Inflammatory macrophage treated with lipopolysaccharide for 1 hour (primary cell): ENCODE results near the gene PEX13.
"Not testable (repeated sequence)": the region's sequence is repeated elsewhere in the genome, so short reads cannot be mapped to it uniquely, and the experiment has no call there.

Experiments
- DNase-seq, 2 donors: peaks; one replicate each; pipeline ENCODE4 v3.0.0-alpha.2; 2020 to 2022

The PEX13 gene

GRCh38 chr2:61011678-61012077, 5.8 kb upstream of the PEX13 start:
- DNase-seq = peak in 1 of 2 donors; percentile 29

DNA sequence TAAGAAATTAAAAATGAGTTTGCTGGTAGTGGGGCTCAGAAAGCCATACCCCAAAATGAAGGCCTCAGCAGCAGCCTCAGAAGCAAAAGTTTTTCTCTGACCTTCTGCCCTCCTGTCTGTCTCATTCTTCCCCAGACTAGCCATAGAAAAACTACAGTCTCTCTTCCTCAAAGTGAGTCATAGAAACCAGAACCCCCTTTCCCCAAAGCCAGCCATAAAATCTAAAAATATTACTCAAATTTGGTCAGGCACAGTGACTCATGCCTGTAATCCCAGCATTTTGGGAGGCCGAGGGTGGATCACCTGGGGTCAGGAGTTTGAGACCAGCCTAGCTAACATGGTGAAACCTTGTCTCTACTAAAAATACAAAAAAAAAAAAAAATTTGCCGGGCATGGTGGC, 5.2 kb upstream of the PEX13 start:
- peak; percentile 79 to 85 for DNase-seq

GRCh38 chr2:61013382-61013781, 4.1 kb upstream of the PEX13 start:
- DNase-seq = no peak

GRCh38 chr2:61014763-61015162, 2.8 kb upstream of the PEX13 start:
- DNase-seq = peak; percentile 57 to 72

- no peak for DNase-seq
These were observed 1.5 kb upstream of the PEX13 start for GRCh38 chr2:61015976-61016375.

GRCh38 chr2:61016392-61017002, 1.0 kb upstream of the PEX13 start:
- DNase-seq = peak in 1 of 2 donors; percentile 14

- DNase-seq = peak; percentile 63 to 72
These were observed 441 bp upstream of the PEX13 start for GRCh38 chr2:61017003-61017555.

GRCh38 chr2:61018318-61018755, 817 bp downstream of the PEX13 start:
- DNase-seq = no peak

DNA sequence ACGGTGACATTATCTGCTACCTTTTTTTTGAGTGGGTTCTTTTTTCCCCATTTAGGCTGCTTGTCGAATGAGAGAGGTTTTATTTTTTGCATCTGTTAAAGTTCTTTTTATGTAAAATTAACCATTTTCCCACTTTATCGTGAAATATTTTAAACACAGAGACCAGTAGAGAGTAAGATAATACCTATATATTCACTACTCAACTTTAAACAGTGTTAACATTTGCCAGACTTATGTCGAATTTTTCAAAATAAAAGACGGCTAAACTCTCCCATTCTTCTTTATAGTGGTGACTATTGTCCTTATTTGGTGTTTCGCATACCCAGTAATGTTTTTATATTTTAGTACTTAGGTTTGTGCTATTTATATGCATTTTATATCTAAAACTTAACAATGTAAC, 1.3 kb downstream of the PEX13 start:
- DNase-seq = no peak

DNA sequence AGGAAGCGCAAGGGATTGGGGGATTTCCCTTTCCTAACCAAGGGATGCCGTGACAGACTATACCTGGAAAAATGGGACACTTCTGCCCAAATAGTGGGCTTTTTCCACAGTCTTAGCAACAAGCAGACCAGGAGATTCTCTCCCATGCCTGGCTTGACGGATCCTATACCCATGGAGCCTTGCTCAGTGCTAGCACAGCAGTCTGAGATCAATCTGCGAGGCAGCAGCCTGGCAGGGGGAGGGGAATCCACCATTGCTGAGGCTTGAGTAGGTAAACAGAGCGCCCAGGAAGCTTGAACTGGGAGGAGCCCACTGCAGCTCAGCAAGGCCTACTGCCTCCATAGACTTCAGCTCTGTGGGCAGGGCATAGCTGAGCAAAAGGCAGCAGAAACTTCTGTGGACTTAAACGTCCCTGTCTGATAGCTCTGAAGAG, 3.7 kb downstream of the PEX13 start:
- no peak for DNase-seq

DNA sequence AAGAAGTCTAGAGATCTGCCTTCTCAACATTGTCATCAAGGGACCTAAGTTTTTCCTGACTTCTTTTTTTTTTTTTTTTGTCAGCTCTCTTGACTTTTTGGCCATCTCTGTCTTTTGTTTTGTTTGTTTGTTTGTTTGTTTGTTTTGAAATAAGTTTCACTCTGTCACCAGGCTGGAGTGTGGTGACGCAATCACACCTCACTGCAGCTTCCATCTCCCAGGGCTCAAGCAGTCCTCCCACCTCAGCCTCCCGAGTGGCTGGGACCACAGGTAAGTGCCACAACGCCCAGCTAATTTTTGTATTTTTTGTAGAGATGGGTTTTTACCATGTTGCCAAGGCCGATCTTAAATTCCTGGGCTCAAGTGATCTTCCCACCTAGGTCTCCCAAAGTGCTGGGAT, 6.2 kb downstream of the PEX13 start:
- no peak for DNase-seq

- no peak for DNase-seq
These were observed 12.0 kb downstream of the PEX13 start for GRCh38 chr2:61029533-61029932.

- not testable (repeated sequence) for DNase-seq
These were observed 17.1 kb downstream of the PEX13 start for GRCh38 chr2:61034592-61034991.

DNA sequence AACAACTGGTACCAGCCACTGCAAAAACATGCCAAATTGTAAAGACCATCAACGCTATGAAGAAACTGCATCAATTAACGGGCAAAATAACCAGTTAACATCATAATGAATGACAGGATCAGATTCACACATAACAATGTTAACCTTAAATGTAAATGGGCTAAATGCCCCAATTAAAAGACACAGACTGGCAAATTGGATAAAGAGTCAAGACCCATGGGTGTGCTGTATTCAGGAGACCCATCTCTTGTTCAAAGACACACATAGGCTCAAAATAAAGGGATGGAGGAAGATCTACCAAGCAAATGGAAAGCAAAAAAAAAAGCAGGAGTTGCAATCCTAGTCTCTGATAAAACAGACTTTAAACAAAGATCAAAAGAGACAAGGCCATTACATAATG, 19.1 kb downstream of the PEX13 start:
- DNase-seq = not testable (repeated sequence)

DNA sequence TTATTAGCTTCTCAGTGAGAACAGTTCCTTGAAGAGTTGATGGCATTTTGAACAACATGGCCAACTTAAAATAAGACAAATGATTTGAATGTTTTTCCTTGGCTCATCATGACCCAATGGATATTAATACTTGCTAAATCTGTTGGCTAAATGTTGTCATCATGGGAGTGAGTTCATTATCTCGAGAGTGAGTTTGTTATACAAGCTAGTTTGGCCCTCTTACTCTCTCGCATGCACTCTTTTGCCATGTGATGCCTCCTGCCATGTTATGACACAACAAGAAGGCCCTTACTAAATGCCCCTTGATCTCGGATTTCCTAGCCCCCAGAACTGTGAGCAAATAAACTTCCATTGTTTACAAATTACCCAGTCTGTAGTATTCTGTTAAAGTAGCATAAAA, 25.3 kb downstream of the PEX13 start:
- DNase-seq = no peak

GRCh38 chr2:61044636-61045035, 27.1 kb downstream of the PEX13 start:
- peak; percentile 93 to 95 for DNase-seq

GRCh38 chr2:61045226-61045625, 27.7 kb downstream of the PEX13 start:
- peak; percentile 47 to 51 for DNase-seq

- DNase-seq = peak; percentile 55 to 72
These were observed 28.5 kb downstream of the PEX13 start for GRCh38 chr2:61045999-61046398.

GRCh38 chr2:61055557-61055956, 38.0 kb downstream of the PEX13 start:
- DNase-seq = no peak

- DNase-seq = no peak
These were observed 40.0 kb downstream of the PEX13 start for GRCh38 chr2:61057562-61057961.

- no peak for DNase-seq
These were observed 41.9 kb downstream of the PEX13 start for GRCh38 chr2:61059382-61059781.

GRCh38 chr2:61065714-61066709, 48.5 kb downstream of the PEX13 start, which contains the start of gene SANBR:
Gene SANBR, plus strand, starts transcription at chr2:61065871. Its CDS starts 4,480 bp downstream, at chr2:61070351.
- DNase-seq = peak; percentile 91 to 92

DNA sequence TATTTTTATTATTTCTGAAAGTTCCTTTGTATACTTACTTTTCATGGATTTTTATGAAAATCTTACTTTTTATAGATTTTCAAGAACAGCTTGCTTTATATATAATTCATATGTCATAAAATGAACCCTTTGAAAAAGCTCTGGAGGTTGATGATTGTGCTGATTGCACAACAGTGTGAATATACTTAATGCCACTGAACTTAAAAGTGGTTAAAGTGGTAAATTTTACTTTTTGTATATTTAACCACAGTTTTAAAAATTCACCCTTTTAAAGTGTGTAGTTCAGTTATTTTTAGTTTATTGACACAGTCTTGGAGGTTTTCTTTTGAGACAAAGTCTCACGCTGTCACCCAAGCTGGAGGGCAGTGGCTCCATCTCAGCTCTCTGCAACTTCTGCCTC, 56.6 kb downstream of the PEX13 start:
- DNase-seq = no peak

DNA sequence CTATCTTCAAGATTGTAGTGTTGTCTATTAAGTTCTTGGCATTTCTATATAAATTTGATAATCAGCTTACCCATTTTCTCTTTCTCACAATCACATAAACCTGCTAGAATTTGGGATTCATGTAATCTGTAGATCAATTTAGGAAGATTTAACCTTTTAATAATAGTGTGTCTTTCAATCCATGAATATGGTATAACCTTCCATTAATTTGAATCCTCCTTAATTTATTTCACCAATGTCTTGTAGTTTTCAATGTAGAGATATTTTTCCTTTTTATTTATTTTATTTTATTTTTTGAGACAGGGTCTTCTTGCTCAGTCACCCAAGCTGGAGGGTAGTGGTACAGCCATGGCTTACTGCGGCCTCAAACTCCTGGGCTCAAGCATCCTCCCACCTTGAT, 68.4 kb downstream of the PEX13 start:
- DNase-seq = no peak
